ENCODE data around the gene CERT1.

Gene CERT1

DNA sequence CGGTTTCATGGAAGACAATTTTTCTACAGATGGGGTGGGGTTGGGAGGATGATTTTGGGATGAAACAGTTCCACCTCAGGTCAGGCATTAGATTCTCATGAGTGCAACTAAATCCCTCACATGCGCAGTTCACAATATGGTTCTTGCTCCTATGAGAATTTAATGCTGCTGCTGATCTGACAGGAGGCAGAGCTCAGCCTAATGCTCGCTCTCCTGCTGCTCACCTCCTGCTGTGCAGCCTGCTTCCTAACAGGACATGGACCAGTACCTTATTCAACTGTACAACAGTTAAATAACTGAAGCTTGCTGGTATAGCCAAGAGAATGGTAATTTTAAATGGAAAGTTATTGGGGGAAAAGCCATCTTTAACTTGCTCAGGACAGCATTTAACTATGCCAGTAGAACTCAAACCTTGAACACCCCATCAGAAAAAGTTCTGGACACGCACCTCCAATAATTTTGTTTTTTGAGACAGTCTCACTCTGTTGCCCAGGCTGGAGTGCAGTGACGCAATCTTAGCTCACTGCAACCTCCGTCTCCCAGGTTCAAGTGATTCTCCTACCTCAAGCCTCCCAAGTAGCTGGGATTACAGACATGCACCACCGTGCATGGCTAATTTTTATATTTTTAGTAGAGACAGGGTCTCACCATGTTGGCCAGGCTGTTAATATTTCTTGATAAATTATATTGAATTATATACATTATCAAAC lies 146.7 kb downstream of the CERT1 start:
- TF ChIP-seq, protein P1, sequence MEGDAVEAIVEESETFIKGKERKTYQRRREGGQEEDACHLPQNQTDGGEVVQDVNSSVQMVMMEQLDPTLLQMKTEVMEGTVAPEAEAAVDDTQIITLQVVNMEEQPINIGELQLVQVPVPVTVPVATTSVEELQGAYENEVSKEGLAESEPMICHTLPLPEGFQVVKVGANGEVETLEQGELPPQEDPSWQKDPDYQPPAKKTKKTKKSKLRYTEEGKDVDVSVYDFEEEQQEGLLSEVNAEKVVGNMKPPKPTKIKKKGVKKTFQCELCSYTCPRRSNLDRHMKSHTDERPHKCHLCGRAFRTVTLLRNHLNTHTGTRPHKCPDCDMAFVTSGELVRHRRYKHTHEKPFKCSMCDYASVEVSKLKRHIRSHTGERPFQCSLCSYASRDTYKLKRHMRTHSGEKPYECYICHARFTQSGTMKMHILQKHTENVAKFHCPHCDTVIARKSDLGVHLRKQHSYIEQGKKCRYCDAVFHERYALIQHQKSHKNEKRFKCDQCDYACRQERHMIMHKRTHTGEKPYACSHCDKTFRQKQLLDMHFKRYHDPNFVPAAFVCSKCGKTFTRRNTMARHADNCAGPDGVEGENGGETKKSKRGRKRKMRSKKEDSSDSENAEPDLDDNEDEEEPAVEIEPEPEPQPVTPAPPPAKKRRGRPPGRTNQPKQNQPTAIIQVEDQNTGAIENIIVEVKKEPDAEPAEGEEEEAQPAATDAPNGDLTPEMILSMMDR (conservative IDR thresholded peaks at IDR 0.05; ENCODE audit: control insufficient read depth, insufficient read depth, low read depth, low read length) = no peak
- H3K4me3 ChIP-seq (ENCODE audit: control insufficient read depth, low read depth, low read length) = no peak overlapping the region
- DNase-seq (ENCODE audit: low read depth) = no peak

DNA sequence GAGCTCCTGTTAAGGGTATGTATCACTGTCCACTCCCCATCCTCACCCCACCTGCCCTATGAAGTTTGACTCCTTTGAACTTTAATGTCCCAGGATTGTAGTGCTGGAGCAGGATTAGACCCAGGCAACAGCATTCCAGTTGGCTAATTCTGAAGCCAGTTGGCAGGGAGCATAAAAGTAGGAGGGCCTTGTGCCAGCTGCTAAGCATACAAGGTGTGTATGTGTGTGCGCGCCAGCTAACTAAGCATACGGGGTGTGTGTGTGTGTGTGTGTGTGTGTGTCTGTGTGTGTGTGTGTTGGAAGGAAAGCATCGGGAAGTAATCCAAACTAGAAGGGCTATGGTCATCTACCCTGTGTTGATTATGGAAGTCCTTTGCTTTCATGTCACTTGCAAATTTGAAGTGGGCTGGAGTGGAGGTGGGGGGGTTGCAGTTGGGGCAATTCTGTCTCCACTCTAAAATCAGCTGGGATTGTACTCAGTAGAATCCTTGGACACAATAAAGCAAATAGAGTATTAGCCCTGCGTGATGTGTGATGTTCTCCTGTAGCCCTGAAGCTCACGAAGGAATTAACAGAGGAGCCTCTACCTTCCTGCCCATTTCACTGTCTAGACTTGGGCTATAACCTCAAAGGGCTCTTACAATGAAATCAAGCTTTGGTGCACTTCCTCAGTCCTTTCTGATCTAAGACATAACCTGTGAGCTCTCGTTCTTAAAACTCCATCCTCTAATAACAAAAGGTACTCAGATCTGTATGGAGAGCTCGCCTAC lies 147.5 kb downstream of the CERT1 start:
- TF ChIP-seq, protein P1 (conservative IDR thresholded peaks at IDR 0.05; ENCODE audit: control insufficient read depth, insufficient read depth, low read depth, low read length) = no peak
- no peak for DNase-seq (ENCODE audit: low read depth)
- H3K4me3 ChIP-seq (ENCODE audit: control insufficient read depth, low read depth, low read length) = no peak overlapping the region

DNA sequence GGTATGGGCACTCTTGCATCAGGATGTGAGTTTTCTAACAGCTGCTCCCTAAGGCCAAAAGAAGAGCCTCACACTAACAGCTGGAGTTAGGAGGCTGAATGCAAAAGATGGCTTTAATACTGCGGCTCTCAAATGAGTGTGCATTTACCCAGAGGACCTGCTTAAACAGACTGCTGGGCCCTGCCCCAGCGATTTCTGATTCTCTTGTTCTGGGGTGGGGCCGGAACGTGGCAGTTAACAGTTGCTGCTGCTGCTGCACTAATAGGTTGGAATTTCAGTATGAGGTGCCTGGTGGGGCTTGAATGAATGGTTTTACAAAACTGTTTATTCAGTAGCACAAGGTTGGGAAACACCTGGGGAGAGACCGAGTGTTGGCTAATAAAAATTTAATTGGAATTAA lies 148.3 kb downstream of the CERT1 start:
- H3K4me3 ChIP-seq (ENCODE audit: control insufficient read depth, low read depth, low read length) = no peak overlapping the region
- TF ChIP-seq, protein P1 (conservative IDR thresholded peaks at IDR 0.05; ENCODE audit: control insufficient read depth, insufficient read depth, low read depth, low read length) = no peak
- DNase-seq (ENCODE audit: low read depth) = no peak

DNA sequence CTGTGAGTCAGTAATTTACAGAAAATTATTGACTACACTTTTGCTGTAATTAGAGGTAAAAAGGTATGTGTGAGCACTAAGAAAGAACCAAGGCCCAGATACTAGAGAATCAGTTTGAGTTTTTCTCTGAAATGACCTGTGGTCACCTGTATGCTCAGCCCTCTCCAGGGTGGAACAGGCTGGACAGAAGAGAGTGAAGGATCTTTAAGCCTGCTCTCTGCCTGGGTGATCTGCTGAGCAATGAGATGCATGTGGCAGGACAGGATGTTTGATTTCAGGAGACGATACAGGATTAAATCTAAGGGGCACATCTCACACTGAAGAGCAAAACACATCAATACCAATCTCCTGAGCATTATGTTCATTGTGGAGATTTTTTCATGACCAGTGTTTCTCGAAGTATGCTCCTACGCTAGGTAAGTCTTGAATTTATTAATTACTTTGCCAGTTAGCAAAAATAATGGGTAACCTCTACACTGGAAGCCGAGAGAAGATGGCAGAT lies 148.9 kb downstream of the CERT1 start:
- TF ChIP-seq, protein P1 (conservative IDR thresholded peaks at IDR 0.05; ENCODE audit: control insufficient read depth, insufficient read depth, low read depth, low read length) = no peak
- no peak for DNase-seq (ENCODE audit: low read depth)
- H3K4me3 ChIP-seq (ENCODE audit: control insufficient read depth, low read depth, low read length) = no peak overlapping the region

DNA sequence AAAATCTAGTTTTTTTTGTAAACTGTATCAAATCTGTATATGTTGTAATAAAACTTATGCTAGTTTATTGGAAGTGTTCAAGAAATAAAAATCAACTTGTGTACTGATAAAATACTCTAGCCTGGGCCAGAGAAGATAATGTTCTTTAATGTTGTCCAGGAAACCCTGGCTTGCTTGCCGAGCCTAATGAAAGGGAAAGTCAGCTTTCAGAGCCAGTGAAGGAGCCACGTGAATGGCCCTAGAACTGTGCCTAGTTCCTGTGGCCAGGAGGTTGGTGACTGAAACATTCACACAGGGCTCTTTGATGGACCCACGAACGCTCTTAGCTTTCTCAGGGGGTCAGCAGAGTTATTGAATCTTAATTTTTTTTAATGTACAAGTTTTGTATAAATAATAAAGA lies 150.1 kb downstream of the CERT1 start:
- DNase-seq (ENCODE audit: low read depth) = no peak
- H3K4me3 ChIP-seq (ENCODE audit: control insufficient read depth, low read depth, low read length) = no peak overlapping the region
- TF ChIP-seq, protein P1 (conservative IDR thresholded peaks at IDR 0.05; ENCODE audit: control insufficient read depth, insufficient read depth, low read depth, low read length) = no peak

DNA sequence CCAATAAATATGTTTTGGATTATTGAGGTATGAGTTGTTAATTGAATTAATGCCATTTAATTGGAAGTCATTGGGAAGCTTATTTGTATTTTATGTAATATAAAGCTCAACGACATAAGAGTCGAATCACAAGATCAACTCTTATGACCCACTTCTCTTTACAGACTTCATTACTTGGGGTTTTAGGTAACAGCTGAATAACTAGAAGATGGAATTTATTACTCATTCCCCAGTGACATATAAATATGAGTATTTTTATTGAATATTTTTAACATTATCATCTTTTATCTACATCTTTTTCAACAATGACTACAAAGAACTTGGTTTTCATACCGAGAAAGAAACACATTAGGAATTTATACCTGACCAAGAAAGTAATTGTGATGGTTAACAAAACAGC lies 153.3 kb downstream of the CERT1 start:
- no peak for DNase-seq (ENCODE audit: low read depth)
- H3K4me3 ChIP-seq (ENCODE audit: control insufficient read depth, low read depth, low read length) = no peak overlapping the region
- TF ChIP-seq, protein P1 (conservative IDR thresholded peaks at IDR 0.05; ENCODE audit: control insufficient read depth, insufficient read depth, low read depth, low read length) = no peak

Data from fibroblast of mammary gland (primary cell).